ENCODE measurements around the gene MACROD2.

DNA sequence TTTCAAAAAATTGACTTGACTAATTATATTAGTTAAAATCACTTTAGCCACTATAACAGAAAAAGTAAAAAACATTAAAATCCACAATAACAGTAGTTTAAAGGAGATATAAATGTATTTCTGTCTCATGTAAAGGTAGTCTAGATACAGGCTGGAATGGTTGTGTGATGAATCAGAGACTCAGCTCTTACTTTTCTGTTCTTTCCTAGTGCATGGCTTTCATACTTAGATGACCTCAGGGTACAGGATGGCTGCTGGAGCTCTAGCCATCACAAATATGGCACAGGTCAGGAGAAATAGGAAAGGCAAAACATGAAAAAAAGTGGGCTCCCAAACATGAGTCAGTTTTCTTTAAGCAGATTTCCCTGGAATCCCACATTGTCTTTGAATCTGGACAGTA lies 499.8 kb downstream of the MACROD2 start:
- TF ChIP-seq, protein P1, sequence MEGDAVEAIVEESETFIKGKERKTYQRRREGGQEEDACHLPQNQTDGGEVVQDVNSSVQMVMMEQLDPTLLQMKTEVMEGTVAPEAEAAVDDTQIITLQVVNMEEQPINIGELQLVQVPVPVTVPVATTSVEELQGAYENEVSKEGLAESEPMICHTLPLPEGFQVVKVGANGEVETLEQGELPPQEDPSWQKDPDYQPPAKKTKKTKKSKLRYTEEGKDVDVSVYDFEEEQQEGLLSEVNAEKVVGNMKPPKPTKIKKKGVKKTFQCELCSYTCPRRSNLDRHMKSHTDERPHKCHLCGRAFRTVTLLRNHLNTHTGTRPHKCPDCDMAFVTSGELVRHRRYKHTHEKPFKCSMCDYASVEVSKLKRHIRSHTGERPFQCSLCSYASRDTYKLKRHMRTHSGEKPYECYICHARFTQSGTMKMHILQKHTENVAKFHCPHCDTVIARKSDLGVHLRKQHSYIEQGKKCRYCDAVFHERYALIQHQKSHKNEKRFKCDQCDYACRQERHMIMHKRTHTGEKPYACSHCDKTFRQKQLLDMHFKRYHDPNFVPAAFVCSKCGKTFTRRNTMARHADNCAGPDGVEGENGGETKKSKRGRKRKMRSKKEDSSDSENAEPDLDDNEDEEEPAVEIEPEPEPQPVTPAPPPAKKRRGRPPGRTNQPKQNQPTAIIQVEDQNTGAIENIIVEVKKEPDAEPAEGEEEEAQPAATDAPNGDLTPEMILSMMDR (IDR thresholded peaks at IDR 0.05): no peak
- TF ChIP-seq EZH2 (IDR thresholded peaks at IDR 0.05; ENCODE audit: borderline replicate concordance, insufficient read depth, low read depth, low read length, poor library complexity, severe bottlenecking): no peak
